HUES6 (cell line): ENCODE data around the gene AFG1L.
"Not testable (repeated sequence)": the region's sequence is repeated elsewhere in the genome, so short reads cannot be mapped to it uniquely, and the experiment has no call there.

Experiments used
- H3K27ac ChIP-seq: 2 replicates; pipeline ENCODE4 v1.7.0; 2013; ENCODE audit warnings: low read depth, mild to moderate bottlenecking, low read length, inconsistent platforms
- H3K27me3 ChIP-seq: 2 replicates; pipeline ENCODE4 v1.6.1; 2013; ENCODE audit warnings: low read length; ENCODE audit not compliant: control insufficient read depth, insufficient read depth
- H3K36me3 ChIP-seq: 2 replicates; pipeline ENCODE4 v1.6.1; 2013; ENCODE audit warnings: low read length; ENCODE audit not compliant: control insufficient read depth, insufficient read depth
- H3K4me1 ChIP-seq: 2 replicates; pipeline ENCODE4 v1.6.1; 2013; ENCODE audit warnings: low read length; ENCODE audit not compliant: control insufficient read depth, insufficient read depth
- H3K4me3 ChIP-seq: 2 replicates; pipeline ENCODE4 v1.5.1; 2013; ENCODE audit warnings: low read depth, low read length
- H3K9ac ChIP-seq: one replicate; pipeline ENCODE4 v1.6.1; 2013; ENCODE audit warnings: mild to moderate bottlenecking, low read length
- H3K9me3 ChIP-seq: 2 replicates; pipeline ENCODE4 v1.6.1; 2013; ENCODE audit warnings: low read depth, low read length; ENCODE audit not compliant: control insufficient read depth, insufficient read depth

The AFG1L gene

GRCh38 chr6:108260809-108261569 is 33.9 kb upstream of the AFG1L start, which contains the start of gene SNX3:
TSS of gene SNX3 (minus strand) at chr6:108261040. CDS start at chr6:108260921, 119 bp downstream.
- Histone ChIP-seq H3K27me3 (no peaks in the 10 kb centered on the region), H3K4me1 (peaks cover 3% of the 10 kb centered on the region; the same call in 1 of the 2 replicates), H3K4me3 (peak within 1 kb of the TSS; percentile 85), H3K9me3 (no peaks in the 10 kb centered on the region), H3K36me3 (no peaks in the 10 kb centered on the region; the same call in 1 of the 2 replicates), H3K27ac (peak within 1 kb of the TSS; percentile 79), H3K9ac (peak within 1 kb of the TSS; percentile 85)

- peaks cover 3% of the 10 kb centered on the region; the same call in 1 of the 2 replicates for H3K4me1 ChIP-seq
- H3K4me3 ChIP-seq = no peak overlapping the region
- H3K27ac ChIP-seq = no peak overlapping the region
- no peaks in the 10 kb centered on the region for H3K9me3 ChIP-seq
- H3K9ac ChIP-seq = no peak overlapping the region
- no peaks in the 10 kb centered on the region for H3K27me3 ChIP-seq
- H3K36me3 ChIP-seq = no peaks in the 10 kb centered on the region
Observed at GRCh38 chr6:108263371-108263770, 31.5 kb upstream of the AFG1L start.

GRCh38 chr6:108268845-108269244 is 26.0 kb upstream of the AFG1L start:
- Histone ChIP-seq H3K9me3 (no peaks in the 10 kb centered on the region), H3K4me3 (no peak overlapping the region), H3K36me3 (no peaks in the 10 kb centered on the region), H3K27ac (no peak overlapping the region), H3K9ac (no peak overlapping the region), H3K27me3 (no peaks in the 10 kb centered on the region), H3K4me1 (no peaks in the 10 kb centered on the region)

DNA sequence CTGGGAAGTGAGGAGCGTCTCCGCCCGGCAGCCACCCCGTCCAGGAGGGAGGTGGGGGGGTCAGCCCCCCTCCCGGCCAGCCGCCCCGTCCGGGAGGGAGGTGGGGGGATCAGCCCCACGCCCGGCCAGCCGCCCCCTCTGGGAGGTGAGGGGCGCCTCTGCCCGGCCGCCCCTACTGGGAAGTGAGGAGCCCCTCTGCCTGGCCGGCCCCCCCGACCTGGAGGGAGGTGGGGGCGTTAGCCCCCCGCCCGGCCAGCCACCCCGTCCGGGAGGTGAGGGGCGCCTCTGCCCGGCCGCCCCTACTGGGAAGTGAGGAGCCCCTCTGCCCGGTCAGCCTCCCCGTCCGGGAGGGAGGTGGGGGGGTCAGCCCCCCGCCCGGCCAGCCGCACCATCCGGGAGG is 24.9 kb upstream of the AFG1L start:
- H3K27me3 ChIP-seq, H3K9ac ChIP-seq, H3K36me3 ChIP-seq, H3K4me1 ChIP-seq, H3K4me3 ChIP-seq, H3K27ac ChIP-seq, H3K9me3 ChIP-seq: not testable (repeated sequence)

DNA sequence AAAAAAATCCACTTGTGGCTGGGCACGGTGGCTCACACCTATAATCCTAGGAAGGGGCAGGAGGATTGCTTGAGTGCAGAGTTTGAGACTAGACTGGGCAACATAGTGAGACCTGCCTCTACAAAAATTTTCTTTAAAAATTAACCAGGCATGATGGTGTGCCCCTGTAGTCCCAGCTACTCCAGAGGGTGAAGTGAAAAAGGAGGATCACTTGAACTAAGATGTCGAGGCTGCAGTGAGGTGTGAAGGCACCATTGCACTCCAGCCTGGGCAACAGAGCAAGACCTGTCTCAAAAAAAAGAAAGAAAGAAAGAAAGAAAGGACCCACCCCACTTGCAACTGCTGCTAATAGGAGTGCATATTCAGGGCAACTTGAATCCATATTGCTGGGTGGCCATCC is 20.3 kb upstream of the AFG1L start:
- peaks cover under 1% of the 10 kb centered on the region; the same call in 1 of the 2 replicates for H3K4me1 ChIP-seq
- no peaks in the 10 kb centered on the region for H3K9me3 ChIP-seq
- H3K9ac ChIP-seq = no peak overlapping the region
- no peak overlapping the region for H3K4me3 ChIP-seq
- no peaks in the 10 kb centered on the region for H3K36me3 ChIP-seq
- H3K27me3 ChIP-seq = no peaks in the 10 kb centered on the region
- H3K27ac ChIP-seq = no peak overlapping the region

GRCh38 chr6:108275976-108276375 is 18.9 kb upstream of the AFG1L start:
- no peak overlapping the region for H3K9ac ChIP-seq

DNA sequence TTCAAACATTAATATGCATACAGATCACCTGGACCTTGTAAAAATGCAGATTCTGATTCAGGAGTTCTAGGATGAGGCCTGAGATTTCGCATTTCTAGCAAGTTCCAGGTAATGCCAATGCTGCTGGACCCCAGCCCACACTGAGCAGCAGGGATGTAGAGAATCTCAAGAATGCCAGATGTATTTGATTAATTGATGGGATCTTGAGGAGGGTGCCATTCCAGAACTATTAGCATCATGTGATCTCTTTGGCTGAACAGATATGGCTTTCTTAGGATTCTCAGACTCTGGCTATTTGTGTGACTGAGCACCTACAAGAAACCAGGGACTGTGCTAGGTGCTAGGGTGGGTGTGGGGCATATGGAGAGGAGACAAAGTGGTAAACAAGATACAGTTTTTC is 17.6 kb upstream of the AFG1L start:
- Histone ChIP-seq H3K4me3 (no peak overlapping the region), H3K9me3 (no peaks in the 10 kb centered on the region), H3K4me1 (peaks cover 11% of the 10 kb centered on the region), H3K27ac (no peak overlapping the region), H3K27me3 (no peaks in the 10 kb centered on the region), H3K36me3 (no peaks in the 10 kb centered on the region), H3K9ac (no peak overlapping the region)

More at GRCh38 chr6:108275976-108276375, 18.9 kb upstream of the AFG1L start:
- Histone ChIP-seq H3K27ac (no peak overlapping the region), H3K27me3 (no peaks in the 10 kb centered on the region), H3K4me3 (no peak overlapping the region), H3K36me3 (no peaks in the 10 kb centered on the region), H3K9me3 (no peaks in the 10 kb centered on the region), H3K4me1 (peaks cover 11% of the 10 kb centered on the region)

DNA sequence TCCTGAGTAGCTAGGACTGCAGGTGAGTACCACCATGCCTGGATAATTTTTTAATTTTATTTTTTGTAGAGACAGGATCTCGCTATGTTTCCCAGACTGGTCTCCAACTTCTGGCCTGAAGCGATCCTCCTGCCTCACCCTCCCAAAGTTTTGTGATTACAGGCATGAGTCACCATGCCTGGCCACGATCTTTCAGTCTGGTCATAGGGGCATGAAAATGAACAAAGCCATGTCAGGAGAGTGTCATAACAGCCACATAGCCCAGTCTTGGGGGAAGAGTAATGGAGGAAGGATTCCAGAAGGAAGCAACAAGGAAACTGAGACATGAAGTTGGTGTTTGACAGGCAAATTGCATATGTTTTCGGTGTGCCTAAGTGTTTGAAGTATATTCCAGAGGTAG is 17.0 kb upstream of the AFG1L start:
- H3K27ac ChIP-seq = no peak overlapping the region
- no peak overlapping the region for H3K4me3 ChIP-seq
- H3K36me3 ChIP-seq = no peaks in the 10 kb centered on the region
- H3K9ac ChIP-seq = no peak overlapping the region
- H3K27me3 ChIP-seq = no peaks in the 10 kb centered on the region
- peaks cover 11% of the 10 kb centered on the region for H3K4me1 ChIP-seq
- no peaks in the 10 kb centered on the region for H3K9me3 ChIP-seq

DNA sequence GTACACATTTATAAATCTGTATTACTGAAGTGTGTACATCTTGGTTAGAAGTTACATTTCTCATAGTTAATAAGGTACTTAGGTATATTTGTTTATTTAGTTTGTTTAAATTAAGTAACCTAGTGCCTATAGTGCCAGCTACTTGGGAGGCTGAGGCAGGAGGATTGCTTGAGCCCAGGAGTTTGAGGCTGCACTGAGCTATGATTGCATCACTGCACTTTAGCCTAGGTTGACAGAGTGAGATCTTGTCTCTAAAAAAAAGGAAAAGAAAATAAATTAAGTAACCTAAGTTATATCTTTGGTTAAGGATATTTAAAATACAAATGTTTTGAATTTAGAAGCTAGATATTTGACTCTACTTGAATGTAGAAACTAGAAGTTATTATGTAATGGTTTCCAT is 9.5 kb upstream of the AFG1L start:
- Histone ChIP-seq H3K9ac (no peak overlapping the region), H3K4me3 (no peak overlapping the region), H3K27ac (no peak overlapping the region), H3K36me3 (no peaks in the 10 kb centered on the region), H3K27me3 (no peaks in the 10 kb centered on the region), H3K9me3 (no peaks in the 10 kb centered on the region), H3K4me1 (peaks cover 2% of the 10 kb centered on the region)

GRCh38 chr6:108286366-108286765 is 8.5 kb upstream of the AFG1L start:
- Histone ChIP-seq H3K27ac (no peak overlapping the region), H3K4me1 (no peaks in the 10 kb centered on the region), H3K27me3 (no peaks in the 10 kb centered on the region), H3K9ac (no peak overlapping the region), H3K9me3 (no peaks in the 10 kb centered on the region), H3K36me3 (no peaks in the 10 kb centered on the region), H3K4me3 (no peak overlapping the region)

DNA sequence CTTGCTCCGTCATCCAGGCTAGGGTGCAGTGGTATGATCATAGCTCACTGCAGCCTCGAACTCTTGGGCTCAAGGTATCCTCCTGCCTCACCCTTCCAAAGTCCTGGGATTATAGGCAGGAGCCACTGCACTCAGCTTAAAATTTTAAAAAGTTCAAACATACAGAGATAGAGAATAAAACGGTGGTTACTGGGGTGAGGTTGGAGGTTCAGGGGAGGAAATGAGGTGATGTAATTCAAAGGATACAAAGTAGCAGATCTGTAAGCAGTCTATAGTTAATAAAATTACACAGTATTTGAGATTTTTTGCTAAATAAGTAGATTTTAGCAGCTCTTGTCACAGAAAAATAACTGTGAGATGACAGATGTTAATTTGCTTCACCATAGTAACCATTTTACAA is 7.5 kb upstream of the AFG1L start:
- Histone ChIP-seq H3K27ac (no peak overlapping the region), H3K4me1 (no peaks in the 10 kb centered on the region), H3K9me3 (no peaks in the 10 kb centered on the region), H3K36me3 (no peaks in the 10 kb centered on the region), H3K4me3 (no peak overlapping the region), H3K27me3 (no peaks in the 10 kb centered on the region), H3K9ac (no peak overlapping the region)
